Measurements from ENCODE around the gene C17orf113. TPM values are rescaled to one million over a fixed set of nuclear protein-coding genes. Genes with fewer than 3 reads are reported as not detected.

Gene C17orf113
- total and polyA plus RNA-seq, 2 of the 13 experiments (the other 11 are each of a cell fraction or from before 2014, with no cell fraction given): 0.87 to 1.1 TPM

GRCh38 chr17:42019509-42020404 is 30.6 kb downstream of the C17orf113 start, which contains the start of gene NKIRAS2 (continued):
- TF ChIP-seq TSC22D2 (CRISPR knock-in tag; IDR thresholded peaks at IDR 0.05; ENCODE audit: borderline replicate concordance) (no peak), LBX2 (CRISPR knock-in tag; IDR thresholded peaks at IDR 0.05; ENCODE audit: borderline replicate concordance) (peak; percentile 50; the same call in 1 of the 2 replicates), NR3C1 (CRISPR knock-in tag; IDR thresholded peaks at IDR 0.05) (no peak), ZBTB4 (CRISPR knock-in tag; IDR thresholded peaks at IDR 0.05; ENCODE audit: borderline replicate concordance) (peak; percentile 85; the same call in 1 of the 2 replicates), CREBL2 (CRISPR knock-in tag; IDR thresholded peaks at IDR 0.05; ENCODE audit: borderline replicate concordance) (0 out of 2 replicates have a peak, but pooled peaks have one; percentile 31), ESRRA (CRISPR knock-in tag; IDR thresholded peaks at IDR 0.05; ENCODE audit: low read depth) (no peak), TERF1 (CRISPR knock-in tag; IDR thresholded peaks at IDR 0.05) (no peak), SP4 (CRISPR knock-in tag; IDR thresholded peaks at IDR 0.05) (peak; percentile 93), DNMT3B (CRISPR knock-in tag; conservative IDR thresholded peaks at IDR 0.05) (0 out of 2 replicates have a peak, but pooled peaks have one; percentile 30), ZFAT (CRISPR knock-in tag; conservative IDR thresholded peaks at IDR 0.05) (no peak), ZNF746 (CRISPR knock-in tag; IDR thresholded peaks at IDR 0.05) (no peak), ZBTB33 (CRISPR knock-in tag; IDR thresholded peaks at IDR 0.05) (peak; percentile 80), BHLHE40 (IDR thresholded peaks at IDR 0.05; ENCODE audit: low read length) (no peak), ZNF546 (CRISPR knock-in tag; conservative IDR thresholded peaks at IDR 0.05) (peak; percentile 61), FIP1L1 (IDR thresholded peaks at IDR 0.05; ENCODE audit: borderline replicate concordance, insufficient read depth, low read depth, low read length) (0 out of 2 replicates have a peak, but pooled peaks have one; percentile 54), ZHX1 (CRISPR knock-in tag; IDR thresholded peaks at IDR 0.05; ENCODE audit: low read depth) (peak; percentile 70), HES4 (CRISPR knock-in tag; IDR thresholded peaks at IDR 0.05; ENCODE audit: borderline replicate concordance) (no peak)

Data from HepG2 (cell line).